GM21786 (cell line): ENCODE data around the gene WFIKKN2.
"Not testable (repeated sequence)": the region's sequence is repeated elsewhere in the genome, so short reads cannot be mapped to it uniquely, and the experiment has no call there.

ENCODE experiments used
- ATAC-seq: cut with Tn5 transposase; IDR thresholded peaks from one replicate; pipeline ENCODE4 v1.9.1; 2021; ENCODE audit not compliant: unreplicated experiment

WFIKKN2 gene

DNA sequence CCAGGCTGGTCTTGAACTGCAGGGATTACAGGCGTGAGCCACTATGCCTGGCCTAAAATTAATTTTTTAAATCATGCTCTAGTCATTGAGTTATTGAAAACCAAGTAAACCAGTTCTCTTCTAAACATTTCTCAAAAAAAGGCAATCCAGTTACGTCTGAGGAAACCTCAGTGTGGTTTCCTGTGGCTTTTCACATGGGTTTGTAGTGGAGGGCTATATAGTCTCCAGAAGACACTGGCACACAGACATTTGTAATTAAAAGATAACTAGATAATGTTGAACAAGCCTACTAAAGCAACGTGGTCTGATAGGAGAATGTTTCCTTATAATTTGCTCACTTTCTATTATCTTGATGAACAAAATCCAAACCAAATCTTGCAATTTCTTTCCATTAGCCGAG lies 36.0 kb downstream of the WFIKKN2 start:
- no peak for ATAC-seq

DNA sequence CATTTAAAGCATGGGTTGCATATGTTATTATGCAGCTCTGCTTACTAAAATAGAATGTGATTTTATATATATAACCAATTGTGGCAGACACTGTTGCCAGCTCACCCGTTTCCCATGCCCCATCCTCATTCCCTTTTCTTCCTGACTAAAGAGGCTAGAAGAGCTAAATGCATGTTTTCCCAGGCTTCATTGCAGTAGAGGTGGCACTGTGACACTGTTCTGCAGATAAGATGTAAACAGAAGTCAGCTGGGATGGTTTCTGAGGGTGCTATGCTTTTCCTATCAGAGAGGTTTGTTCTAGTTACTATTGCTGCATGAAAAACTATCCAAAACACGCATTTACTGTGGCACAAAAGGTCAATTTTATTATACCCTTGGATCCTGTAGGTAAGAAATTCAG lies 36.5 kb downstream of the WFIKKN2 start:
- no peak for ATAC-seq

DNA sequence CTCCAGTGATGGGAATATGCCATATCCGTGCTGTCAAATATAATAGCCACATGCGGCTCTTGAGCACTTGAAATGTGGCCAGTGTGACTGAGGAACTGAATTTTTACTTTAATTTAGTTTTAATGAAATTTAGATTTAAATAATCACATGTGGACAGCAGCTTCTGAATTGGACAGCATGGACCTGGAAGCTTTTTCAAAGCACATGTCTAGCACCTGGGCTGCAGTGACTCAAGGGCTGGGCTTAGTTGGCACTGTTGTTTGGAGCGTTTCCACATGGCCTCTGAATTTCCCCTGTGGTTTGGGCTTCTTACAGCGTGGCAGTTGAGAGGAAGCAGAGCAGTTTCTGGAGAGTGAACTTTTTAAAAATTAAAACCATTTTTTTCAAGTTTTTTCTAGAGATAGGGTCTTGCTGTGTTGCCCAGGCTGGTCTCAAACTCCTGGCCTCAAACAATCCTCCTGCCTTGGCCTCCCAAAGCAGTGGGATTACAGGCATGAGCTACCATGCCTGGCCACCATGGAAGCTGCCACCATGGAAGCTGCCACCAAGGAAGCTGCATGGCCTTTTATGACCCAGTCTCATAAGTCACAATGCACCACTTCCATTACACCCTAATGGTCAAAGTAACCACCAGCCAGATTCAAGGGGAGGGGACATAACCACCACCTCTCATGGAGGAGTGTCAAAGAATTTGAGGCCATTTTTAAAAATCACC lies 37.5 kb downstream of the WFIKKN2 start:
- no peak for ATAC-seq

DNA sequence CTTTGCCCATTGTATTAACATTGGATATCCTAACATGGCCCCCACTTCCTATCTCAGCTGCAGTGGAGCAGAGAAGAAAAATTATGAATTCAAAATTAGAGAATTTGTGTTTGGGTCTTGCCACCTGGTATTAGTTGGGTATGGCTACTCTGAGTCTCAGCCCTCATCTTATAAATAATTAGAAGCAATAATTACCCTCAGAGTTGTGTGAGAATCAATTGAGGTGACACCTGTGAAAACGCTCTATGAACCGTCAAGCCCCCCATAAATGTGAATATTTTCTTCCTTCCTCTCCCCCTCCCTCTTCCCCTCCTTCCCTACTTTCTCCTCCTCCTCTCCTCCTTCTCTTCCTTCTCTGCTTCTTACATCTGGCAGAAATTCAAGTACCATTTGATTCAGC lies 39.7 kb downstream of the WFIKKN2 start:
- no peak for ATAC-seq

DNA sequence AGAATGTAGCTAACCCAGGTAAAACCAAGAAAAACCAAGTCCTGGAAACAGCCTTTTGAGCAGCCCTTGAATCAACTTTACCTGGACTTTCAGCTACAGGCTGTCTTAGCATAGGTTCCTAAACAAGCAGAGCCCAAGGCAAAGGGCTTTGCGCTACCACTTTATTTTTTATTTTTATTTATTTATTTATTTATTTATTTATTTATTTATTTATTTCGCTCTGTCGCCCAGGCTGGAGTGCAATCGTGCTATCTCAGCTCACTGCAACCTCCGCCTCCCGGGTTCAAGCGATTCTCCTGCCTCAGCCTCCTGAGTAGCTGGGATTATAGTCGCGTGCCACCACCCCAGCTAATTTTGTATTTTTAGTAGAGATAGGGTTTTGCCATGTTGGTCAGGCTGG lies 41.7 kb downstream of the WFIKKN2 start:
- ATAC-seq: not testable (repeated sequence)

DNA sequence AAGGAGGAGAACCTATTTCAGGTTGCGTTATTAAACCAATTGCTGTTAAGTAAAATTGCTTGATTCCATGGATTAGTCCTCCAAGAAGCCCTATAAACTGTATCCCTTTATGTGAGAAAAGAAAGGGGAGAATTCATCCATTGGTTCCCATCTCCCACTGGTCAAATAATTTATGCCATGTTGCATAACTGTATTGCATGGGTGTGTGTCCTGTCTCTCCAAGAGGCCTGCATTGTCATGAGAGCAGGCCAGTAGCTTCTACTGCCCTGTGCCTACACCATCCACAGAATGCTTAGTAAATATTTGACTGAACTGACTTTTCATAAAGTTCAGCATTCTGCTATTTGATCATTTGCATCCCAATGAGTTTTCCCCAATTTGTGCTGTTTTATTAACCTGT lies 42.5 kb downstream of the WFIKKN2 start:
- ATAC-seq: no peak

DNA sequence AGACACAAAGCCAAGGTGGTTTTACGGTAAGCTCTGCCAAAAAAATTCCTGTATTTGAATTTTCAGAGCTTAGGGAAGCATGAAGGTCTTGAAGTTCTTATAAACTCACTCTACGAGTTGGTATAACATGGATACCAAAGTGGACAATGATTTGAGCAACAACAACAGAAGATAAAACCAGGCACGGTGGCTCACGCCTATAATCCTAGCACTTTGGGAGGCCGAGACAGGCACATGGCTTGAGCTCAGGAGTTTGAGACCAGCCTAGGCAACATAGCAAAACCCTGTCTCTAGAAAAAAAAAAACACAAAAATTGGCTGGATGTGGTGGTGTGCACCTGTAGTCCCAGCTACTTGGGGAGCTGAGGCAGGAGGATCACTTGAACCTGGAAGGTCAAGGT lies 43.7 kb downstream of the WFIKKN2 start:
- ATAC-seq: no peak

DNA sequence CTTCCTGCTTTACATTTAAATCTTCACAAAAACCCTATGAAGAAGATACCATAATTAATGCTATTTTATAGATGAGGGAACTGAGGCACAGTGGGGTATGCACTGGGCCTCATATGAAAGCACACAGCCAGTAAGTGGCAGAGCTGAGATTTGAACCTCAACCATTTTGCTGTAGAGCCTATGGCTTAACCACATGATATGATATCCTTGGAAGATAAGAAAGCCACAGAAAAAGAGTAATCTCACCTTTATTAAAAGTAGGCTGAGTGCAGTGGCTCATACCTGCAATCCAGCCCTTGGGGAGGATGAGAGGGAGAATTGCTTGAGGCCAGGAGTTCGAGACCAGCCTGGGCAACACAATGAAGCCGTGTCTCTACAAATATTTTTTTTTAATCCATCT lies 45.8 kb downstream of the WFIKKN2 start:
- no peak for ATAC-seq

DNA sequence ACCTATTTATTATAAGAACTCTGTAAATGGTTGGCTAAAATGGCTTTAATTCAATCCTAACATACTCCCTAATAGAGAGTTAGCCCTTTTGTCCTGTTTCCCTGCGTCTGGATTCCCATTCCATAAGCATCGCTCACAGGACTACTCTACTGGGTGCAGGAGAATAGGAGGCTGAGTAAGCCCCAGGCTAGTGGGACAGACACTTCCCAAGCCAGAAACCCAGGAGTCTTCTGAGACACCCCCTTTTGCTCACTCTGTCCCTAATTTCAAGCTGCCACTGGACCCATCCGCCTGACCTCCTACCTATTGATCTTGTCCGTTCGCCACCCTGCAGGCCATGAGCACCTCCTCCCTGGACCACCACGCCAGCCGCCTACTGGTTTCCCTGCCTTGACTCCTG lies 47.5 kb downstream of the WFIKKN2 start:
- no peak for ATAC-seq

DNA sequence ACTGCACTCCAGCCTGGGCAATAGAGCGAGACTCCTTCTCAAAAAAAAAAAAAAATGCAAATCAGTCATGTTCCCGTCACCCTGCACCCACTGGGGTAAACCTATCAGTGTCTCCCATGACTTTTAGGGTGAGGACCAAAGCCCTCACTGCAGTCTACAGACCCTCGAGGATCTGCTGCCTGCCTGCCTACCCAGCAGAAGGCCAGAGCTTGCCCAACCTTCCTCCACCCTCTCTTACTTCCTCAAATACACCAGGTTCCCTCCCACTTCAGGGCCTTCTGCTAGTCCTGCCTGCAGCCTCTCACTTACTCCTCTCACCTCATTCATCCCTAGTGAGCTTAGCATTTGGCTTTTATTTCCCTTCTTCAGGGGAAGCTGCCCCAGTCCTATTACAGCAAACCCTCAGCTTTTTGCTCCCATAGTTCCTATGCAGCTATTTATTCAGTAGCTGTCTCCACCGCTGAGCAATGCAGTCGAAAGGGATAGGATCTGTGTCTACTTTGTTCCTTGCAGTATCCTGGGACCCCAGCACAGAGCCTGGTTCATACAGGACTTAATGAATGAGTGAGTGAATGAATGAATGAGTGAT lies 48.6 kb downstream of the WFIKKN2 start:
- no peak for ATAC-seq

DNA sequence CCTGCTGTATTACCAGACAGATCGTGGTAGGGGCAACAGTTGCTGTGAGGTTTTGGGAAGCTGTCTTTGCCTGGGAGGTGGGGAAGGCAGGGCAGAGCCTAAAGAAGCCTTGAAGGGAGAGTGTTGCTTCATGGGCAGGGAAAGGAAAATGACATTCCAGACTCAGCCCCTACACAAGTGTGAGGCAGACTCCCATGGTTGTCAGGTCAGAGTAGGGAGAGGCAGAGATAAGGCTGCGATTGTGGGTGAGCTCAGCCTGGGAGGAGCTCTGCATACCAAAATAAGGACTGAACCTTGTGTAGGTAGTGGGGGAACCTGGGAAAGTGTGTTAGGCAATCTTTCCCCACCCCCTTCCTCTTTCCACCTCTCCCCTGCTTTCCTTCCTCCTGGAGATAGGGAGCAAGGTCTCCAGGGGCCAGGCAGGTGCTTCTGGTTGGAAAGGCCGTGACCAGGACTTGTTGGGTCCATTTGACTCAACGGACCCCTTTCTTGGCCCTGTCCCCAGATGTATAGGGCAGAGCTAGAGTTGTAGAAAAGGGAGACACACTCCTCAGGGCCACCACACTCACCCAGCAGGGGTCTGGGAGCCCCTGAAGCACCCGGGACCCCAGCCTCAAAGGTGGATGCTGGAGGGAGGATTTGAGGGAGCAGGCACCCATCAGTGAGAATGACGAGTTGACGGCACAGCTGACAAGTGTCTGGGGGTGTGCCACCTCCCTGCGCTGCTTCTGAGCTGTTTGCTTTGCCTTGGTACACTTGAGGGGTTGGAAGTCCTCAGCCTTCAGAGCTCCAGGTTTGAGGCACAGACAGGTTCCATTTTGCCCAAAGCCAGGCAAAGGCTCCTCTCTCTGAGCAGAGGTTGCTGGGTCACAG lies 49.3 kb downstream of the WFIKKN2 start:
- no peak for ATAC-seq

DNA sequence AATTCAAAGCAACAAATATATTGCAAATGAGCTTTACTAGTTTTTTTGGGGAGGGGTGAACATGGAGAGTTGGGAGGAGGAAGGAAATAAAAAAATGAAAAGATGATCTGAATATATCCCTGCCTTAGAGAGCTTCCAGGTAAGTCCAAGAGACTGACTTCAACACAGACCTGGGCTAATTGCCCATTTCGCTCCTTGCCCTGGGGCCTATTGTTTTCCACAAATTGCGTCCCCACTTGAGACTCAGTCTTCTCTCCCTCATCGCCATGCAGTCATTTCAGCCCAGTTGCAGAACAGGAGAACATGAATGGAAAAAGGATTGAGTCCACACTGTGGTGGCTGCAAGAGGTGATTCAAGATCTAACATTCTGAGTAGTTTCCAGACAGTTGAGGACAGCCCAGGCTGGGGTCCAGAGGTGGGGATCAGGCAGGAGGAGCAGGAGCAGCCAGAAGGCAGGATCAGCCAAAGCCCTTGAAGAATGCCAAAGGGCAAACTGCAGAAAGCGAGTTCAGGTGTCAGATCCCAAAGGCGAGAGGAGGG lies 52.4 kb downstream of the WFIKKN2 start:
- no peak for ATAC-seq

DNA sequence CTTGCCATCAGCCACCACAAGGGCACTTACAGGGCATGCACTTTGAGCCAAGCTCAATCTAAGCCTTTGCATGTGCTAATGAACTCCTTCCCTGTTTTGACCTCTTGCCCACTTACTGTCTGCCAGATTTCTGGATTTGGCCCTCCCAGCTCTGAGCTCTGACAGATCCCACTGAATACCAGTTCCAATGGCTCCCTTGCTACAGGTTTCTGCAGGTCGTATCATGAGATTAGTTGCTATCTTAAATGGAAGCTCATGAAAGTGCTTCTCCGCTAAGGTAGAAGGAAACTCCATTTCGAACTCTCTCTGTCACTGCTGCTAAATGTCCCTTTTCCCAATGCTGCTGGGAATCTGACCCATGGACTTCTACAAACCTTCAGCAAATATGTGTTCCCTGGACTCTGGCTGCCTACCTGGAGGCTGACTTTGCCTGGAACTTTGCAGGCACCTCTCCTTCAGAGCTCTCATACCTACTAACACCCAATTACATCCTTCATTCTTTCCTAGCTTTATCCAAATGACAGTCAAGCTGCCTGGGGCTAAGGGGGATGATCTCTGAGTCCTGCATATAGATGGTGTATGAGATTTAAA lies 54.2 kb downstream of the WFIKKN2 start:
- ATAC-seq: no peak

DNA sequence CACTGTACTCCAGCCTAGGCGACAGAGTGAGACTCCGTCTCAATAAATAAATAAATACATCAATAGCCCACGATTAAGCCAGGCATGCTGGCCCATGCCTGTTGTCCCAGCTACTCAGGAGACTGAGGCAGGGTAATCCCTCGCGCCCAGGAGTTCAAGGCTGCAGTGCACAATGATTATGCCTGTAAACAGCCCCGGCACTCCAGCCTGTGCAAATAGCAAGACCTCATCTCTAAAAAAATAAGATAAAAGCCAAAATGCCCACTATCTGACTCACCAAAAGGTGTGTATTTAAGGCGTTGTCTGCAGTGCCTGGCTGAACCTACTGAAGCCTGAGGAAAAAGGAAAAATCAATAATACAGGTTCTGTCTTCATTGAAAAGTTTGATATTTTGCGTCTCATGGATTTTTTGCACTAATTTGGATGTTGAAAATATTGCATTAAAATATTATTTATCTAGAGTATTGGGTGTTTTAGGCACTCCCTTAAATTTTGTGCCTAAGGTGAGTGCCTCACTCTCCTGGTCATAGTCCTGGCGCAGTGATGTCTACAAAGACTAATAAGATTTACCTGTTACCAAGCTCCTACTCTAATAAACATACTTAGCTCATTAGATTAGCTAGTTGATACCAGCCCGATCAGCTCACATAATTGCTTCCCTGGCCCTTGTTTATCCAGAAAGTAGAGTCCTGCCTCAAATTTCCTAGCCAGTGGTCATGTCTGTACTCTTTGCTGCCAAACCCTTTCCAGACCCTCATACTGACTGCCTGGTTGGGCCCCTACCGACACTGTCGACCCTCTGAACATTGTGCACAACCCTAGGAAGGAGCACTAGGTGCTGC lies 55.5 kb downstream of the WFIKKN2 start:
- no peak for ATAC-seq

DNA sequence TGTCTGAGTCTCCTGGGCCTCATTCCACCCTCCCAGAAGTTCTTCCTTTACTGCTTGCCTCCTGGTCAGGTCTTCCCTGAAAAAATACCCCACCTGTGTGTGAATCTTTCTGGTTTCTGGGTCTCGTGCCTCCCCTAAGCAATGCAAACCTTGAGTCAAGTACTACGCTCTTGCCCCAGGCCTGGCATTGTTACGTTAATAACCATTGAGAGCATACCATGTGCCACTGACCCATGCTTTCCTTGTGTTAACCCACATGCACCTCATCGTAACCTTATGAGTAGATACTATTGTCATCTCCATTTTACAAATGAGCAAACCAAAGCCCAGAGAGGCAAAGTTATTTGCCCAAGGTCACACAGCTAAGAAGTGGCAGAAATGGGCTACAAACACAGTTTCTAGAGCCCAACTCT lies 56.2 kb downstream of the WFIKKN2 start:
- ATAC-seq: no peak
